D341Med (cell line): ENCODE results near the gene DRD4.
"Not testable (repeated sequence)": the region's sequence is repeated elsewhere in the genome, so short reads cannot be mapped to it uniquely, and the experiment has no call there.

ENCODE experiments used
- DNase-seq: peaks from one replicate; pipeline ENCODE4 v3.0.0; 2012; ENCODE audit warnings: low spot score

DRD4 gene

DNA sequence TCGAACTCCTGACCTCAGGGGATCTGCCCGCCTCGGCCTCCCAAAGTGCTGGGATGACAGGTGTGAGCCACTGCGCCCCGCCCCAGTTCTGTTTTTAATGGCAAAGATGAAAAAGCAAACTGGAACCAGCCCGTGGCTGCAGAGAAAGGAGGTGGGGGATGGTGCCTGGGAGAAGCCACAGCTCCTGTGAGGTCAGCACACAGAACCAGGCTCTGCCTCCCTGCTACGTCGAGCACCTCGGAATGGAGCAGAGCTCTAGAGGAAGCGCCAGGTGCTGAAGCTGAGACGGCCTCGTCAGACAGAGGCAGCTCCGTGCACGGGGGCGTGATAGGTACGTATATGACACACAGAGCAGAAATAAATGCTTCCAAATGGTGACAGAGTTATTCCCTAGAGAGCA is 8.5 kb downstream of the DRD4 start:
- DNase-seq = peak; percentile 19

GRCh38 chr11:646214-646613 is 9.1 kb downstream of the DRD4 start:
- DNase-seq = peak; percentile 31

DNA sequence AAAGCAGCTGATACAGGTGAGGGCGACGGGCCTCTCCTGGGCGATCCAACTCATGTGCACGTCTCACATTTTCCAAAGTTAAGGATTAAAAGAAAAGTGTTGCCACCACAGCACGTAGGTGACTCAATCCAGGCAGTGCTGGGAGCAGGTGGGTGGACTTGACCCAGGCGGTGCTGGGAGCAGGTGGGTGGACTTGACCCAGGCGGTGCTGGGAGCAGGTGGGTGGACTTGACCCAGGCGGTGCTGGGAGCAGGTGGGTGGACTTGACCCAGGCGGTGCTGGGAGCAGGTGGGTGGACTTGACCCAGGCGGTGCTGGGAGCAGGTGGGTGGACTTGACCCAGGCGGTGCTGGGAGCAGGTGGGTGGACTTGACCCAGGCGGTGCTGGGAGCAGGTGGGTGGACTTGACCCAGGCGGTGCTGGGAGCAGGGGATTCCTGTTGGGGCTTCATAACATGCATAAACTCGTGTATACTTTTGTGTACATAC is 10.6 kb downstream of the DRD4 start:
- not testable (repeated sequence) for DNase-seq

GRCh38 chr11:650482-650881 is 13.4 kb downstream of the DRD4 start:
- no peak for DNase-seq

DNA sequence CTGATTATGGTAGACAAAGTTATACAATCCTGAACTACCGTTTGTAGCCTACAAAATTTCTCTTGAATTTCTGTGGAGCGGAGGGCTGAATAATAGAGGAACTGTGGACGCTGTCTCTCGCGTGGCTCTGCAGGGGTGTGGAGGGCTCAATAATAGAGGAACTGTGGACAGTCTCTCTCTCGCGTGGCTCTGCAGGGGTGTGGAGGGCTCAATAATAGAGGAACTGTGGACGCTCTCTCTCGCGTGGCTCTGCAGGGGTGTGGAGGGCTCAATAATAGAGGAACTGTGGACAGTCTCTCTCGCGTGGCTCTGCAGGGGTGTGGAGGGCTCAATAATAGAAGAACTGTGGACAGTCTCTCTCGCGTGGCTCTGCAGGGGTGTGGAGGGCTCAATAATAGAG is 16.1 kb downstream of the DRD4 start:
- not testable (repeated sequence) for DNase-seq

GRCh38 chr11:653837-654236 is 16.8 kb downstream of the DRD4 start:
- no peak for DNase-seq

DNA sequence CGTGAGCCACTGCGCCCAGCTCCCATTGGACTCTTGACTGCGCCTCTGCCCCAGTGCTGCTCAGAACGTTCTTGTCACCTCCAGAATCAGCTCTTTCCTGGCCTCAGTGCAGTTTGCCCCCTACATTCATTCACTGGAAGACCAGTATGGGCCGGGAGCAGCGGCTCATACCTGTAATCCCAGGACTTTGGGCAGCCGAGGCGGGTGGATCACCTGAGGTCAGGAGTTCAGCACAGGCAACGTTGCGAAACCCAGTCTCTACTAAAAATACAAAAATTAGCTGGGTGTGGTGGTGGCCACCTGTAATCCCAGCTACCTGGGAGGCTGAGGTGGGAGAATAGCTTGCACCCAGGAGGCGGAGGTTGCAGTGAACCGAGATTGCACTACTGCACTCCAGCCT is 17.4 kb downstream of the DRD4 start:
- not testable (repeated sequence) for DNase-seq

- DNase-seq = no peak
These were observed 18.1 kb downstream of the DRD4 start for GRCh38 chr11:655036-655726.

DNA sequence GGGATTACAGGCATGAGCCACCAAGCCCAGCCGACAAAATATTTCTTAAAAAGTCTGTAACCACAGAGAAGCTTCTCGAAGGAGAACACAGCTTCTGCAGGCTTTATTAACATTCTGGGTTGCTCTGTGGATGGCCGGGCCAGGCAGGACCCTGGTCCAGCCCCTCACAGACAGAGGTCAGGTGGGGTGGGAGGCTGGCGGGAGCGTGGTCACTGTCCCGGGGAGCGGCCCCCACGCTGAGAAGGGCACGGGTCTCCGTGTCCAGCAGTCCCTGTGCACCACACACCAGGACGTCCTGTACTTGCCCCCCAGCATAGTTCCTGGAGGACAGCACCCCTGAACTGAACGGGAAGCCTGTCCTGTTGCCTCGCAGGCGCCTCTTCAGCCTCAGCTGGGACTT is 19.4 kb downstream of the DRD4 start:
- no peak for DNase-seq

- no peak for DNase-seq
These were observed 19.8 kb downstream of the DRD4 start for GRCh38 chr11:656866-657265.

GRCh38 chr11:657691-658126 is 20.6 kb downstream of the DRD4 start:
- no peak for DNase-seq

DNA sequence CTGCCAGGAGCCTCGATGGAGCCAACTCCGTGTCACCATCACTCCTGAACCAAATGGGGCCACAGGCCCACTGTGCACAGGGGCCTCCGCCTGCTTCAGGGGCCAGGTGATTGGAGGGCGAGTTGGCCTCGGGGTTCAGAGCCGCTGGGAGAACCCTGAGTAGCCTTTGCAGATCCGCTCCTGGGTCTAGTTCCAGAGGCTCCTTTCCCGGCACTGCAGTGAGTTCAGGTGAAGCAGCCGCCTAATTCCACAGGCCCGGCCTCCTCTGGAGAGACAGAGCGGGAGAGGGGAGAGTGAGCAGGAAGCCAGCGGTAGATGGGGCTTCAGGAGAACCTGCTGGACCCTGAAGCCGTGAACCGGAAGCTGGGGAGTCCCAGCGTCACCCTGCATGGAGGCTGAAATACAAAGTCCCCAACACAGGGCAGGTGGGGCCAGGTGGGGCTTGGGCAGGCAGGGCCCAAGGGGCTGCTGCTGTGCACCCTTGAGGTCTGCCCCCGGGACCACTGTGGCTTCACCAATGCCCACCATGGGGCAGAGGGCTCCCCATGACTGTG is 22.5 kb downstream of the DRD4 start:
- DNase-seq = no peak

DNA sequence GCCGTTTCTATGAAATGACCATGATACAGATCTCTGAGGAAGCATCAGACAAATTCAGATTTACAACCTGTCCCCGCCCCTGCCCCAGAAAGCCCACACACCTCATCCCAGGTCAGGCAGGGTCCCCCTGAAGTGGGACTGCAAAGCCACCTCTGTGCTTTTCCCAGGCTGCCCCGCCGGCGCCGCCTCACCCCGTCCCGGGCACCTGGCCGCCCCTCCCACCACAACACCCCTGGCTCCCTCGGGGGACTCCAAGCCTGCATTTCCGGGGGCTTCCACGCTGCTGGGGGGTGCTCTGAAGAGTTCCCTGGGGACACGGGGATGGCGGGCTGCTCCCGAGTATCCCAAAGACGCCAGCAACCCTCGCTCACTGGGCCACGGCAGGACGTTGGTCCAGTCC is 23.2 kb downstream of the DRD4 start:
- no peak for DNase-seq

DNA sequence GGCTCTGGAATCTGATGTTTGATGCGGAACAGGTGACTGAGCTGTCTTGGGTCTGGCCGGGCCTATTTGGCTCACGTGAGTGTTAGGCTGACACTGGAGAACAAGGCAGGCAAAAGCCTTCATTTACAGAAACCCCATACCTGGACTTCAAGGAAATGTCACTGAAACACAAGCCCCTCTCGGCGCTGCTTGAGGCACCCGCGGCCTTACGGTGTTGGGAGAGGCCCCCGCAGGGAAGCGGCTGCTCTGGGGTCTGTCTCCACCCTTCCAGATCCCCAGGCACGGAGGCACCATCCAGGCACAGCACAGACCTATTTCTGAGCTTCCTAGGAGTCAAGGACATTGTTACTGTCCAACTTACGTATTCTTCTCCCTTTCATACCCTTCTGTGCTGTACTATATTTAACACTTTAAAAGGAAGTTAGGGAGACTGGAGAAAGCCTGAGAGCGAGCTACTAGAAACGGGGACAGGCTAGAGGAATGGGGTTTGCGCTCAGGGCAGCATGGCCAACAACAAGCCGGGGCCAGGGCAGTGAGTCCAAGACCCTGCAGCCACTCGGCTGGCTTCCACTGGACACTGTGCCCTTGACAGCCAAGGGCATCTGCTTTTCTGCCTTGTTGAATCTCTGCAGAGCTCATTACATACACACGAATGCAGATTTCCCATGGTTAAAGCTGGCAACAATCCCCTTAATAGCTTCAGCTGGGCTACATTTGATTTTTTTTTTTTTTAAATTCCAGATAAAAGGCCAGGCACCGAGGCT is 23.8 kb downstream of the DRD4 start:
- DNase-seq = no peak

DNA sequence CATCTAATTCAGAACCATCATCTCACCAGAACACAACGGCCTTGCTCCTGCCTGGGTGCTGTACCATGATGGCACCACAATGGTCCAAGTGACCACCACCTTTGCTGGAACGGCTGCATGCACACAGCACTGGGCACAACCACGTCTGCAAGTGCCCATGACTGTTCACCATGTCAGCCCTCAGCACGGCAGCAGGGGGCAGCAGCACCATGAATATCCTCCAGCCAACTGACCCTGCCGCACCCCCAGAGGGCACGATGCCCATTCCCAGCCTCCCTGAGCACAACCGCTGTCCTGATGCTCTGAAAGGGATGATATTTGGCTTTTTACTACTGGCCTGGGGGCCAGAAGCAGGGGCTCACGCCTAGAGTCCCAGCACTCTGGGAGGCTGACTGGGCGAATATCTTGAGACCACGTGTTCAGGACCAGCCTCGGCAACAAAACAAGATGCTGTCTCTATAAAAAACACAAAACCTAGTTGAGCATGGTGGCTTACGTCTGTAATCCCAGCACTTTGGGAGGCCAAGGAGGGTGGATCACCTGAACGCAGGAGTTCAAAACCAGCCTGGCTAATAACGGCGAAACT is 25.7 kb downstream of the DRD4 start:
- peak; percentile 82 for DNase-seq

DNA sequence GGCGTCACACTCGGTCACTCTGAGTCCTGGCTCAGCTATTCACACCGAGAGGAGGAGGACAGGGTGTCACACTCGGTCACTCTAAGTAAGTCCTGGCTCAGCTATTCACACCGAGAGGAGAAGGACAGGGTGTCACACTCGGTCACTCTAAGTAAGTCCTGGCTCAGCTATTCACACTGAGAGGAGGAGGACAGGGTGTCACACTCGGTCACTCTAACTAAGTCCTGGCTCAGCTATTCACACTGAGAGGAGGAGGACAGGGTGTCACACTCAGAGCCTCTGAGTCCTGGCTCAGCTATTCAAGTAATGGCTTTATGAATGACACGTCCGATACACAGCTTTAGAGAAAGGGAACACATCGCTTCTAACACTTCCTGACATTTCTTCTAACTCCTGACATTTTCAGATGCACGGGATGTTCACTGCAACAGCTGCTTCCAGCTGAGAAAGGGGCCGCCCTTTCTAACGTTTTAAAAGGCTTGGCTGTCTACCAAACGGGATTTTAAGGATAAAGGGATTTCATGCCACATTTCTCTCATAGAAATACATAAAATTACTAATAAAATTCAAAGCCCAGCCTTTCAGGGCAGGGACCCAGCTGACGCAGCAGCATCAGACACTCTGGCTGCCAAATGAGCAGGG is 28.1 kb downstream of the DRD4 start:
- DNase-seq = no peak

GRCh38 chr11:665704-666281 is 28.7 kb downstream of the DRD4 start:
- no peak for DNase-seq

DNA sequence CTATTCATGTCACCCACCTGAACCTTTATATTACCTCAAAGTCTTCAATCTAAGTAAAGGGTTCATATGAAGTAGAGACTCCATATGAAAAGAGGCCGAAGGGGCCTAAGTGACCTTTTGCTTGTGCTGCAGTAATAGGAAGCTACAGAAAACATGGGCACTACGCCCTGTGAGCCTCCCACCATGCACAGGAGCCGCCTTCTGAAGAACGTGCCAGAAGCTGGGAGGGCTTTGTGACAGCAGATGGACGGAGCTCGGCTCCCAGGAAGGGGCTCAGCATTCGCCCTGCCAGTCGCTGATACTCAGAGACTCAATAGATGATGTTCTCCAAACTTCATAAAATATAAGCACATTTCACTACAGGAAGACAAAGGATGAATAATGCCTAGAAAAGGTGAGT is 36.8 kb downstream of the DRD4 start:
- no peak for DNase-seq

GRCh38 chr11:674406-674805 is 37.3 kb downstream of the DRD4 start:
- DNase-seq = no peak

- DNase-seq = no peak
These were observed 41.2 kb downstream of the DRD4 start for GRCh38 chr11:678297-678696.

- DNase-seq = no peak
These were observed 42.5 kb downstream of the DRD4 start for GRCh38 chr11:679271-680207.
